HepG2 (cell line): ENCODE data around the gene SYT8. TPM values are rescaled to one million over a fixed set of nuclear protein-coding genes. Genes with fewer than 3 reads are reported as not detected.
A peak's percentile ranks its signal among the peaks of the same experiment; 100 is the strongest.

Experiments used
- ATF7-NPFF ChIP-seq: sonication (generic); formaldehyde crosslinking; IDR thresholded peaks from 2 replicates; pipeline ENCODE4 v1.8.1; 2023; ENCODE audit warnings: mild to moderate bottlenecking, low read depth, missing genetic modification reagents, moderate library complexity
- CEBPZ ChIP-seq: IDR thresholded peaks from 2 replicates; pipeline ENCODE4 v1.6.1; 2012; ENCODE audit warnings: low read length, improper control_type of control experiment
- FOXK1 ChIP-seq: sonication (generic); formaldehyde crosslinking; IDR thresholded peaks from 2 replicates; pipeline ENCODE4 v1.4.0; 2020; ENCODE audit warnings: low read depth, missing genetic modification reagents, borderline replicate concordance
- GTF2F1 ChIP-seq: fragments of 150-350 bp; IDR thresholded peaks from 2 replicates; pipeline ENCODE4 v1.6.1; 2014; ENCODE audit warnings: low read length
- HMG20A ChIP-seq: IDR thresholded peaks from 2 replicates; pipeline ENCODE4 v1.6.1; 2016; ENCODE audit warnings: borderline replicate concordance
- HMG20B ChIP-seq: conservative IDR thresholded peaks from 2 replicates; pipeline ENCODE4 v1.6.1; 2016; ENCODE audit warnings: missing genetic modification reagents, missing compliant biosample characterization
- HNRNPK ChIP-seq: fragments of 200-400 bp; formaldehyde crosslinking; IDR thresholded peaks from 2 replicates; pipeline ENCODE4 v1.6.1; 2018; ENCODE audit warnings: low read length, low read depth, moderate library complexity, mild to moderate bottlenecking; ENCODE audit not compliant: poor library complexity, severe bottlenecking
- KAT8 ChIP-seq: IDR thresholded peaks from 2 replicates; pipeline ENCODE4 v1.6.1; 2016; ENCODE audit warnings: missing genetic modification reagents, missing compliant biosample characterization
- LCORL ChIP-seq, 2 experiments: fragments of 450-650 bp in 1 of 2; sonication (generic) in 1 of 2; formaldehyde crosslinking in 1 of 2; IDR thresholded peaks; 2 replicates each; pipeline versions ENCODE4 v1.5.0 to v1.6.1; 2017 to 2020; ENCODE audit warnings: antibody characterized with exemption in 1 of 2, missing genetic modification reagents in 1 of 2
- MAZ ChIP-seq, 2 experiments: sonication (generic) in 1 of 2; formaldehyde crosslinking in 1 of 2; IDR thresholded peaks; 2 replicates each; pipeline versions ENCODE4 v1.5.0 to v1.6.1; 2012 to 2020; ENCODE audit warnings: low read depth in 2 of 2, mild to moderate bottlenecking in 2 of 2, borderline replicate concordance in 1 of 2, improper control_type of control experiment in 1 of 2, low read length in 1 of 2, missing genetic modification reagents in 1 of 2, moderate library complexity in 1 of 2
- MIER2 ChIP-seq: IDR thresholded peaks from 2 replicates; pipeline ENCODE4 v1.6.1; 2016; ENCODE audit warnings: missing biosample characterization, missing genetic modification reagents
- MIER3 ChIP-seq: IDR thresholded peaks from 2 replicates; pipeline ENCODE4 v1.6.1; 2016; ENCODE audit warnings: missing compliant biosample characterization, borderline replicate concordance
- NFE2L1 ChIP-seq: sonication (generic); formaldehyde crosslinking; IDR thresholded peaks from 2 replicates; pipeline ENCODE4 v1.4.0; 2020; ENCODE audit warnings: missing genetic modification reagents, mild to moderate bottlenecking, borderline replicate concordance
- SP1 ChIP-seq, 2 experiments: fragments of 450-650 bp in 1 of 2; sonication (generic) in 1 of 2; formaldehyde crosslinking in 1 of 2; IDR thresholded peaks; 2 replicates each; pipeline versions ENCODE4 v1.4.0 to v1.6.1; 2016 to 2020; ENCODE audit warnings: missing genetic modification reagents in 1 of 2
- TEAD3 ChIP-seq: optimal IDR thresholded peaks from 2 replicates; pipeline ENCODE3; 2016; ENCODE audit warnings: borderline replicate concordance
- TFE3 ChIP-seq: IDR thresholded peaks from 2 replicates; pipeline ENCODE4 v1.6.1; 2016
- ZFP62 ChIP-seq: sonication (generic); formaldehyde crosslinking; IDR thresholded peaks from 2 replicates; pipeline ENCODE4 v1.4.0; 2020; ENCODE audit warnings: missing genetic modification reagents
- ZNF484 ChIP-seq: sonication (generic); formaldehyde crosslinking; IDR thresholded peaks from 2 replicates; pipeline ENCODE4 v1.5.1; 2020; ENCODE audit warnings: mild to moderate bottlenecking, low read depth, missing genetic modification reagents, borderline replicate concordance
- ZNF670 ChIP-seq: sonication (generic); formaldehyde crosslinking; IDR thresholded peaks from 2 replicates; pipeline ENCODE4 v1.8.0; 2022; ENCODE audit warnings: mild to moderate bottlenecking, missing genetic modification reagents, borderline replicate concordance
- ZNF816 ChIP-seq: sonication (generic); formaldehyde crosslinking; IDR thresholded peaks from 2 replicates; pipeline ENCODE4 v1.8.0; 2022; ENCODE audit warnings: missing genetic modification reagents, mild to moderate bottlenecking, borderline replicate concordance
- polyA plus RNA-seq, 8 experiments: library from polyadenylated mRNA; depleted of rRNA in 3 of 8; stranded (reverse) in 7 of 8; unstranded in 1 of 8; fragments of >200 nt; fragmentation: Illumina TruSeq in 4 of 8; extraction: Trizol in 4 of 8; gene quantifications; 2 replicates each; pipeline versions ENCODE4 v1.2.1 to v1.2.3, GENCODE V29; 2011 to 2016; ENCODE audit warnings: low read depth in 4 of 8, missing spikeins in 1 of 8, mixed read lengths in 1 of 8; ENCODE audit not compliant: insufficient read depth in 1 of 8
- total RNA-seq, 5 experiments: library from RNA; depleted of rRNA; stranded (reverse); fragments of >200 nt; fragmentation: Illumina TruSeq; extraction: Trizol; gene quantifications; 2 replicates each; pipeline ENCODE4 v1.2.3, GENCODE V29; 2016; ENCODE audit warnings: low read depth in 1 of 5

The SYT8 gene
- total and polyA plus RNA-seq, 2 of the 13 experiments (the other 11 are each of a cell fraction or from before 2014, with no cell fraction given): 0.60 to 2.3 TPM

GRCh38 chr11:1842149-1843097, 7.6 kb downstream of the SYT8 start (continued):
- no peak for TF ChIP-seq ZNF484
- TF ChIP-seq ATF7-NPFF (CRISPR knock-in tag): peak; percentile 85; the same call in 1 of the 2 replicates
- TF ChIP-seq ZNF670: peak; percentile 97
- peak; percentile 72 for TF ChIP-seq KAT8
- TF ChIP-seq MAZ (IDR thresholded peaks at IDR 0.05; ENCODE audit: borderline replicate concordance, low read depth, low read length): no peak
- peak; percentile 63; the same call in 1 of the 2 replicates for TF ChIP-seq MAZ (CRISPR knock-in tag; IDR thresholded peaks at IDR 0.05; ENCODE audit: low read depth)
- no peak for TF ChIP-seq LCORL (IDR thresholded peaks at IDR 0.05)
- TF ChIP-seq LCORL (CRISPR knock-in tag; IDR thresholded peaks at IDR 0.05): peak; percentile 97
- TF ChIP-seq MIER3 (CRISPR knock-in tag): peak; percentile 94
- TF ChIP-seq ZNF816 (CRISPR knock-in tag): peak; percentile 95
- peak; percentile 75 for TF ChIP-seq MIER2 (CRISPR knock-in tag)
- TF ChIP-seq TEAD3 (CRISPR knock-in tag): peak; percentile 92
- peak; percentile 92 for TF ChIP-seq TFE3
- TF ChIP-seq HMG20A (CRISPR knock-in tag): peak; percentile 91; the same call in 1 of the 2 replicates
- TF ChIP-seq CEBPZ: no peak
- TF ChIP-seq HNRNPK: no peak
- TF ChIP-seq NFE2L1 (CRISPR knock-in tag): peak; percentile 50; the same call in 1 of the 2 replicates
- TF ChIP-seq SP1 (IDR thresholded peaks at IDR 0.05): no peak
- peak; percentile 56 for TF ChIP-seq SP1 (CRISPR knock-in tag; IDR thresholded peaks at IDR 0.05)
- TF ChIP-seq ZFP62 (CRISPR knock-in tag): peak; percentile 66; the same call in 1 of the 2 replicates
- peak; percentile 52; the same call in 1 of the 2 replicates for TF ChIP-seq HMG20B (CRISPR knock-in tag)
- no peak for TF ChIP-seq GTF2F1
- TF ChIP-seq FOXK1 (CRISPR knock-in tag): no peak
